ENCODE data around the gene LUZP1.
"Not testable (repeated sequence)": the region's sequence is repeated elsewhere in the genome, so short reads cannot be mapped to it uniquely, and the experiment has no call there.

LUZP1 gene

DNA sequence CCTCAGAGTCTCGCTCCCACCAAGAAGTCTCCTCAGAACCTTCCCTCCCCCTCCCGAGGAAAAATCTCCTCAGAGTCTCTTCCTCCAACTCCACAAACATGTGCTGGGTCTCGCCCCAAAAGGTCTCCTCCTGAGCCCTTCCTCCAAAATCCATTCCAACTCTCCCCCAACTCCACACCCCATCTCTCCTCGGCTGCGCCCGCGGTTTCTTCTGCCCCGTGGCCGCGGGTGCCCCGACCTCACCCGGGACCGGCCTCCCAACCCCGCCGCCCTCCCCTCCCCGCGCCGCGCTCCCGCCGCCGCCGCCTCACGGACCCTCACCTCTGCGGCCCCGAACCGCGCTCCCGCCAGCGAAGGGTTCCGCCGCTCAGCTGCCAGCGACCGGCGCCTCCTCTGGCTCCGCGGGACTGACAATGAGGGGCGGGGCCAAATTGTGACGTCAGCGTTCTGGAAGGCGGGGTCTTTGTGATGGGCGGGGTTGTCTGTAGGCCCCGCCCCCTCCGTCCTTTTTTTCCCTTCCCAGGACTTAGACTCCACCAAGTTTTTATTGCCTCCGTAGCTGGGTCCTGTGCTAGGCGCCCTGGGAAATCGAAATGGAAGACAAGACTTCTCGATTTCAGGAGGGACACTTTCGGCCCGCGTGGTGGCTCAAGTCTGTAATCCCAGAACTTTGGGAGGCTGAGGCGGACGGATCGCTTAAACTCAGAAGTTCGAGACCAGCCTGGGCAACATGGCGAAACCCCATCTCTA is at the start of gene LUZP1:
Gene LUZP1 (minus strand): TSS at position 412 of the 750 bp plus-strand sequence.
- DNase-seq: peak; percentile 94

DNA sequence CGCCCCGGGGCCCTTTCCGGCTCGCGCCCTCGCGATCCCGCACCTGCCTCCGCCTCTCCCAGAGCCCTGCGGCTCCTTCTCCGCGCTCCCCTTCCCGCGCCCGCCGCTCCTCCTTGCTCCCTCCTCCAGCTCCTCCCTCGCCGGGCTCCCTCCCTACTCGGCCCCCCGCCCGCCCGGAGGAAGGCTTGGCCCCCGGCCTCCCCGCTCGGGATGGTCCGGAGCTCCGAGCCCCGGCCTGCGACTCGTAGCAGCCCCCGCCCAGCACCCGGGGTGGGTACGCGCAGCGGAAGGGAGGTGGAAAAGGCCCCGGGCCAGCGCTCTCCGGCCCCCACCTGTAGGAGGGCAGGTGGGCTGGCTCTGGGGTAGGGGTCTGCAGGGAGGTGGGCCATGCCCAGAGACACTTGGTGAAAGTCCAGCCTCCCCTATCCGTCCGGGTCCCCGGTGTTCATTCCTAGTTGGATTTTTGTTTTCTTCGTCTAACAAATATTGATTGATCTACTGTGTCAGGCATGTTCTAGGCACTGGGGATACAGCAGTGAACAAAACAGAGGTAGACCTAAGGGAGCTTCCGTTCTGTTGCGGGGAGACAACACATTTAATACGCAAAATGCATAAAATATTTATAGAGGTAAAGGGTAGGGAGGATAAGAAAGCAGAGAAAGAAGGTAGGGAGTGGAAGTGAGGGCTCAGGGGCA is 48.9 kb upstream of the LUZP1 start, which contains the start of gene HTR1D:
Gene HTR1D (minus strand): TSS at position 82 of the 695 bp plus-strand sequence. CDS start 23,283 bp downstream, outside the sequence.
- peak; percentile 25 for DNase-seq

GRCh38 chr1:23216771-23217420 is 48.2 kb upstream of the LUZP1 start:
- DNase-seq: peak; percentile 63

GRCh38 chr1:23215751-23216449 is 47.2 kb upstream of the LUZP1 start:
- DNase-seq: no peak

GRCh38 chr1:23215291-23215690 is 46.6 kb upstream of the LUZP1 start:
- no peak for DNase-seq

DNA sequence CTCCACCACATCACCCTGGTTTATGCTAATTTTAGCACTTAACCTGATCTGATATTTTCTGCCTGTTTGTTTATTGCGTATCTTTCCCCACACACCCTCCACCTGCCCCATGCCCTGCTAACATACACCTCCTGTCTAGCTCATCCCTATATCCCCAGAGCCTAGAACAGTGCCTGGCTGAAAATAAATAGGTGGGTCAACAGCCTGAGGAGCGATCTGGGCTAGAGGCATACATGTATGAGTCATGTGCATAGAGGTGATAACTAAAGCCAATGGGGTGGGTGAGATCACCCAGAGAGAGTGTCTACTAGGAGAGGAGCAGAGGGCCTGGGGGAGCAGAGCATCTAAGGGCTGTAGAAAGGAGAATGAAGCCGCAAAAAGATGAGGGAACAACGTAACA is 46.0 kb upstream of the LUZP1 start:
- no peak for DNase-seq

DNA sequence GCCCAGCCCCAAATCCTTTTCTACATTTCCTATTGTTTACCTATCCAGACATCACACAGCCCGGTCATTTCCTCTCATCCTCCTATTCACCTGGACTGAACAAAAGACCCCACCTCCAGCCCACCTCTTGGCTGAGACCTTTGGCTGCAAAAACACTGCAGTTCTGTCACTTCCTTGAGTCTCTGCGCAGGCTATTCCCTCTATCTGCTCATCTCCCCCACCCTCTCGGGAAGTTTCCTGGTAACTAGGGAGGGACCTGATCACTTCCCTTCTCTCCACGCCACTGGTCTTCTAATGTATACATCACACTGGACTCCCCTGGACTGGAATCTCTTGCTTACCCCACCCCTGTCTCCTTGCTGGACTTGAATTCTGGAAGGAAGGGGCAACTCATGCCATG is 43.3 kb upstream of the LUZP1 start:
- no peak for DNase-seq

DNA sequence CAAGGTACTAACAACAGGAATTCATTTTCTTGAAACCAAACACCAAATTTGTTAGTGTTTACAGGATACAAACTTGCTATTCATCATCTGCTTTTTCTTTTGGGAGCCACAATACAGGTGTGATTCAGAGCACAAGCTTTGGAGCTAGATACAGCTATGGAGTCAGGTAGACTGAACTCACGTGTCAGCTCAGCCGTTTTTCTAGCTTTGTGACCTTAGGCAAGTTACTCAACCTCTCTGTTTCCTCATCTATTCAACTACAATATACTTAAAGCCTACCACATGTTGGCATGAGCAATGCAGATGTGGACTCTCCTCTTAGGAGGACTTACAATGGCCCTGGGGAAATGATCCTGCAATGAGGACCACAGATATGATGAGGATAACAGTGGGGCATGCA is 42.3 kb upstream of the LUZP1 start:
- DNase-seq: no peak

GRCh38 chr1:23210351-23210785 is 41.7 kb upstream of the LUZP1 start:
- peak; percentile 29 for DNase-seq

DNA sequence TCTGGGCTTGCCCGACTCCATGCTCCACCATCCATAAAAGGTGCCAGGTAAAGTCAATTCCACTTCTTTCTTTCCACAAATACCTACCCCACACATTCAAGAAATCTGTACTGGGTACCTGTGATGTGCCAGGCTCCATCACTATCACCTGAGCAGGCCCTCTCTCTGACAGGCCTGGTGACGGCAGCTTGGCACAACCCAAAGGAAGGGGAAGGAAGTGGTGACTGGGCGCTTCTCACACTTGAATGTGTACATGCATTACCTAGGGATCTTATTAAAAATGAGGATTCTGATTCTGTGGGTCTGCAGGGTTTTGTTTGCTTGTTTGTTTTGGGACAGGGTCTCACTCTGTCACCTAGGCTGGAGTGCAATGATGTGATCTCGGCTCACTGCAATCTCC is 41.1 kb upstream of the LUZP1 start:
- DNase-seq: no peak

- no peak for DNase-seq
Observed at GRCh38 chr1:23208527-23208926, 39.9 kb upstream of the LUZP1 start.

GRCh38 chr1:23207733-23208132 is 39.1 kb upstream of the LUZP1 start:
- not testable (repeated sequence) for DNase-seq

- DNase-seq: no peak
Observed at GRCh38 chr1:23202263-23202749, 33.6 kb upstream of the LUZP1 start.

DNA sequence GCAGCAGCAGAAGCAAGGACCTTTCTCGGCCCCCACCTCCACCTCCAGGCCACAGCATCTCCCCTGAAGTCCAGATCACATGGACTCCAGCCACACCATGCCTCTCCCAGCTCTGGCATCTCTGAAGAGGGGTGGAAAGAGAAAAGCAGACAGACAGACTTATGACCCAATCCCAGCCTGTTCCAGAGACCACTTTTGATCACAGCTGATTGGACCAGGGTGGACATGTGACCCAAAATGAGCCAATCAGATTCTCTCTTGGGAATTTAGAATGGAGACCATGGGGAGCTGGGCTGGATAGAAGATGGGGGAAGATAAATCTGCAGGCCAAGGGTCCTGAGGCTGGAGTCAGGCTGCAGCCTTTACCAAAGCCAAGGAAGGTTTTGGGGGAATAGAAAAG is 32.2 kb upstream of the LUZP1 start:
- no peak for DNase-seq

- DNase-seq: no peak
Observed at GRCh38 chr1:23198373-23198772, 29.7 kb upstream of the LUZP1 start.

DNA sequence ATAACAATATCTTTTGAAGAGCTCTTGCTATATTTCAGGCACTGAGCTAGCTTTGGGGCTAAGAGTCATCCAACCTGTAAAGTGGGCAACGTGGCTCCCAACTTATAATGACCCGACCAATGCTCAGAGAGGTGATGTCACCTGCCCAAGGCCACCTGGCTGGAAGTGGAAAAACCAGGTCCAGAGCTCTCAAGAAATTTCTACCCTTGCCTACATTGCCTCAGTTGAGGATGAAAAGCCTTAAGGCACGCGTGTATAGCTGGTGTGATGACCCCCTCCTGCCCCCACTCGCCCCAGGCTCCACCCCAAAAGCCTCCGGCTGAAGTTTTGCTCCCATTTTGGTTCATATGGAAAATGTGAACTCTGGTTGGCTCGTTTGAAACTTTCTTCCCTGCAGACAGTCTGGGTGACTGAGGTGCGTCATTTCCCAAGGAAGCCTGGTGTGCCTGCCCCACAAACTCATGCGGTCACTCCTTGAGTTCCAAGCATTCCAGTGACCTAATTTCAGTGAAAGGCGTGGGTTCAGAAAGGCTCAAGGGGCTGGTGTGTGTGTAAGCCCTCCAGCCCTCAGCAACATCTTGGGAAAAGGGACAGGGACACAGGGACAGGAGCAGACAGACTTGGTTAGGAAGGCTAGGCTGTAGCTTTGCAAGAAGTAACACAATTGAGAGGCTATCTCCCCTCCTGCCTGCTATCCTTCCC is 28.1 kb upstream of the LUZP1 start:
- DNase-seq: no peak

DNA sequence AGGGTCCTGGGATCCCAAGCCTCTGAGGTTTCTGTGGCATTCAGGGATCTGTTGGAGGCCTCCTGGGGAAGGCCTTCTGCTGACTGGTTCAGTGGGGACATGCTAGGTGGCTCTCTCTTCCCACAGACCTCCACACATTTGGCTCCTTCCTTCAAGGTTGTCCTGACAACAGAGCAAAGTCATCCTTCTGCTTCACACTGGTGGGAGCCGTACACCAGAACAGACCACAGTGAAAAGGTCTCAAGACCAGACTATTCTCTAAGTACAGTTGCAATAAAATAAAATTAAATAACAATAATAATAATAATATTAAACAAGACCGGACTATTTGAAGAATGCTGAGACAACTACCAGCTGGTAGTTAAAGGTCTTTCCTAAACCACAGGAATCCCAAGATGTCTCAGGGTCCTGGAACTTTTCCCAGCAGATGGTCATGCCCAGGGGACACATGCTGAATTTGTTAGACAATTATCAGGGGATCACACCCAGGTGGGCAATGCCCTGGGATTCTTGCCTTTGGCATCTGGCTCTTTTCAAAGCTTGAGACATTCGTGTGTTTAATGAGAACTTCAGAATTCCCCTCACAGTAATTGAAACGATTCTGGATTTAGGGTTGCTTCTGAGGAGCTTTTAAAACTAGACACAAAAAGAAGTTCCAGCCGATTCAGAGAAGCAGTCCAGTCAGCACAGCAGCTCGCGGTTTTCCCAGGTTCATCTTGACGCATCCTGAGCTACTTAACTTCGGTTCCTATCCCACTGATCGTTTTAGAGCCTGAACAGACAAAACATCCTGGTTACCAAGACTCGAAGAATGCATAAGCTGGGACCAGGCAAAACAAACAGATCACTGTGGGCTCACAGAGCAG is 25.7 kb upstream of the LUZP1 start:
- no peak for DNase-seq

GRCh38 chr1:23193391-23194118 is 24.9 kb upstream of the LUZP1 start:
- DNase-seq: no peak

DNA sequence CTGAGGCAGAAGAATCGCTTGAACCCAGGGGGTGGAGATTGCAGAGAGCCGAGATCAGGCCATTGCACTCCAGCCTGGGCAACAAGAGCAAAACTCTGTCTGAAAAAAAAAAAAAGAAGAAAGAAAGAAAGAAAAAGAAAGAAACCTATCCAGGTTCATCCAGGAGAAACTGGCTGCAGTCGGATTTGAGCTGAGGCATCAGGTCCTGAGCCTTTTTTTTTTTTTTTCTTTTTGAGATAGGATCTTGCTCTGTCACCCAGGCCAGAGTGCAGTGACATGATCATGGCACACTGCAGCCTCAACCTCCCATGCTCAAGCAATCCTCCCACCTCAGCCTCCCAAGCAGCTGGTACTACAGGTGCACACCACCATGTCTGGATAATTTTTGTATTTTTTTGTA is 22.5 kb upstream of the LUZP1 start:
- DNase-seq: no peak

- DNase-seq: not testable (repeated sequence)
Observed at GRCh38 chr1:23188936-23189452, 20.3 kb upstream of the LUZP1 start.

Measured in stimulated activated CD8-positive, alpha-beta memory T cell treated with anti-CD3 and anti-CD28 coated beads, Interleukin-4, amount 100 ng/mL, for 48 hours (primary cell).